ENCODE measurements around the gene CLEC16A.

CLEC16A gene

DNA sequence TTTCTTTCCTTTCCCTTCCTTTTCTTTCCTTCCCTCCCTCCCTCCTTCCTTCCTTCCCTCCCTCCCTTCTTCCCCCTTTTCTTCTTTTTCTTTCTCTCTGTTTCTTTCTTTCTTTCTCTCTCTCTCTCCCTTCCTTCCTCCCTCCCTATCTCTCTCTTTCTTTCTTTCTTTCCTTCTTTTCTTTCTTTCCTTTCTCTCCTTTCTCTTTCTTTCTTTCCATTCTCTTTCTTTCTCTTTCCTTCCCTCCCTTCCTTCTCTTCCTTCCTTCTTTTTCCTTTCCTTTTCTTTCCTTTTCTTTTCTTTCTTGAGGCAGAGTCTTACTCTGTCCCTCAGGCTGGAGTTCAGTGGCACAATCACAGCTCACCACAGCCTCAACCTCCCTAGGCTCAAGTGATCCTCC lies 33.1 kb upstream of the CLEC16A start:
- H3K4me3 ChIP-seq, result no peak overlapping the region
- peaks cover 0 to 6% (median 2%) of the 10 kb centered on the region in 4 donors for H3K4me1 ChIP-seq
- no peaks in the 10 kb centered on the region for H3K9me3 ChIP-seq
- DNase-seq, result no peak
- no peaks in the 10 kb centered on the region for H3K27me3 ChIP-seq
- H3K27ac ChIP-seq, result no peak overlapping the region
- H3K36me3 ChIP-seq, result peaks cover 0 to 4% (median 0%) of the 10 kb centered on the region in 3 donors
- intact Hi-C loops (cut with DNase I; ENCODE audit: low total_unique reads), result loop anchor here (5.0 to 10.0 kb wide), 2 partner anchors 74 to 656 kb away; no protein-coding TSS in a partner anchor
- TF ChIP-seq, protein P1, sequence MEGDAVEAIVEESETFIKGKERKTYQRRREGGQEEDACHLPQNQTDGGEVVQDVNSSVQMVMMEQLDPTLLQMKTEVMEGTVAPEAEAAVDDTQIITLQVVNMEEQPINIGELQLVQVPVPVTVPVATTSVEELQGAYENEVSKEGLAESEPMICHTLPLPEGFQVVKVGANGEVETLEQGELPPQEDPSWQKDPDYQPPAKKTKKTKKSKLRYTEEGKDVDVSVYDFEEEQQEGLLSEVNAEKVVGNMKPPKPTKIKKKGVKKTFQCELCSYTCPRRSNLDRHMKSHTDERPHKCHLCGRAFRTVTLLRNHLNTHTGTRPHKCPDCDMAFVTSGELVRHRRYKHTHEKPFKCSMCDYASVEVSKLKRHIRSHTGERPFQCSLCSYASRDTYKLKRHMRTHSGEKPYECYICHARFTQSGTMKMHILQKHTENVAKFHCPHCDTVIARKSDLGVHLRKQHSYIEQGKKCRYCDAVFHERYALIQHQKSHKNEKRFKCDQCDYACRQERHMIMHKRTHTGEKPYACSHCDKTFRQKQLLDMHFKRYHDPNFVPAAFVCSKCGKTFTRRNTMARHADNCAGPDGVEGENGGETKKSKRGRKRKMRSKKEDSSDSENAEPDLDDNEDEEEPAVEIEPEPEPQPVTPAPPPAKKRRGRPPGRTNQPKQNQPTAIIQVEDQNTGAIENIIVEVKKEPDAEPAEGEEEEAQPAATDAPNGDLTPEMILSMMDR (IDR thresholded peaks at IDR 0.05), result no peak

DNA sequence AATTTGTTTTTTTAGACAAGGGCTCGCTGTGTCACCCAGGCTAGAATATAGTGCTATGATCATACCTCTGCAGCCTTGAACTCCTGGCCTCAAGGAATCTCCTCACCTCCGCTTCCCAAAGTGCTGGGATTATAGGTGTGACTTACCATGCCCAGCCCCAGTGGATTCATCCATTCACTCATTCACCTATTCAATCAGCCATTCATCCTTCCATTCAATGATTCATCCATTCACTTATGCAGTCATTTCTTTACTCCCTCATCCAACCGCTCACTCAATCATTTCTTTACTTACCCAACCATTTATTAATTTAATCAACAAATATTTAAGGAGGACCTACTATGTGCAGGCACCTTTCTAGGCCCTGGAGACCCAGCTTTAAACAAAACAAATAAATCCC lies 27.8 kb upstream of the CLEC16A start:
- Histone ChIP-seq H3K4me1 (peaks cover 0 to 25% (median 15%) of the 10 kb centered on the region in 4 donors), H3K4me3 (no peak overlapping the region), H3K9me3 (no peaks in the 10 kb centered on the region), H3K27me3 (no peaks in the 10 kb centered on the region), H3K36me3 (no peaks in the 10 kb centered on the region), H3K27ac (no peak overlapping the region)
- no peak for DNase-seq
- TF ChIP-seq, protein P1 (IDR thresholded peaks at IDR 0.05), result no peak
- intact Hi-C loops (cut with DNase I; ENCODE audit: low total_unique reads), result loop anchor here (5.0 to 10.0 kb wide), 3 partner anchors 159 to 662 kb away; no protein-coding TSS in a partner anchor

DNA sequence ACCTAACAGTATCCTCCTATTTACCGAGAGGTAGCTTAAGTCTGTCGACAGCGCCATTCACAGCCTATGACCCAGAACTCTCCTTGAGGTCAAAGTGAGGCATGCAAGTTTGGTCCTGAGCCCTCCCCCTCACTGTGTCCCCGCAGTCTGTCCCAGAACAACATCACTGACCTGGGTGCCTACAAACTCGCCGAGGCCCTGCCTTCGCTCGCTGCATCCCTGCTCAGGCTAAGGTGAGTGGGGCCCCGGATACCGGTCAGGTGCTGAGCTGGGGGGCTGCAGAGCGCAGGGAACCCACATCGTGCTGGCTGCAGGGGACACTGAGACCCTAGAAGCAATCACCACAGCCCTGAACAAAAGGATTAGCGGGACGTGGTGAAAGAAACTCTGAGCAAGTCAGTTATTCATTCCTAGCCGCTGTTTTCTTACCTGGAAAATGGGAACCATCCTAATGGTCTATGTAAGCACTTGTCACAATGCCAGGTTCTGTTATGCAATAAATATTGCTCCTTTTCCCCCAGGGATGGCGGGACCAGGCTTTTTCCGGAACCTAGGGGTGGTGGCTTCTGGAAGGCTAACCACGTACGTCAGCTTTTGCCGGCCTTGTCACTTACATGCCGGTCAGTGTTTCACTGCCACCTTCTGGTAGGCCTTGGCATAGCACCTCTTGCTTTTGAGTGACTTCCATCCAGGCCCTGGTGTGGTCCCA lies 25.9 kb upstream of the CLEC16A start:
- Histone ChIP-seq H3K4me1 (peaks cover 0 to 44% (median 34%) of the 10 kb centered on the region in 4 donors), H3K27me3 (no peaks in the 10 kb centered on the region), H3K4me3 (peak overlapping the region in 1 of 2 donors; percentile 5), H3K27ac (peak overlapping the region; percentile 52 to 56), H3K9me3 (no peaks in the 10 kb centered on the region), H3K36me3 (no peaks in the 10 kb centered on the region)
- TF ChIP-seq, protein P1 (IDR thresholded peaks at IDR 0.05), result peak; percentile 92 to 97
- intact Hi-C loops (cut with DNase I; ENCODE audit: low total_unique reads), result loop anchor here (1.0 to 10.0 kb wide), 4 partner anchors 161 to 664 kb away; no protein-coding TSS in a partner anchor
- peak; percentile 99 for DNase-seq

DNA sequence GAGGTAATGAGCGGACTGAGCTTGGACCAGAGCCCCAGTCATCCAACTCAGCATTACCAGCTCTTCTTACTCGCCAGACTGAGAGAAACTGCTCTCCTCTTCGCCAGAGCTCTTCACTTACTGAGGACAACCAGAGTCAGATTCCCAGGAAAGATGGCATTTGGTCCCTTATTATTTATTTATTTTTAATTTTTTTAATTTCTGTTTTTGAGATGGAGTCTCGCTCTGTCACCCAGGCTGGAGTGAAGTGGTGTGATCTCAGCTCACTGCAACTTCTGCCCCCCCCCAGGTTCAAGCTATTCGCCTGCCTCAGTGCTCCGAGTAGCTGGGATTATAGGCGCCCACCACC lies 25.4 kb upstream of the CLEC16A start:
- peaks cover 0 to 50% (median 38%) of the 10 kb centered on the region in 4 donors for H3K4me1 ChIP-seq
- DNase-seq, result no peak
- no peak overlapping the region for H3K4me3 ChIP-seq
- H3K36me3 ChIP-seq, result no peaks in the 10 kb centered on the region
- H3K9me3 ChIP-seq, result no peaks in the 10 kb centered on the region
- H3K27me3 ChIP-seq, result no peaks in the 10 kb centered on the region
- intact Hi-C loops (cut with DNase I; ENCODE audit: low total_unique reads), result loop anchor here (5.0 to 10.0 kb wide), 3 partner anchors 162 to 664 kb away; no protein-coding TSS in a partner anchor
- TF ChIP-seq, protein P1 (IDR thresholded peaks at IDR 0.05), result no peak
- H3K27ac ChIP-seq, result no peak overlapping the region

DNA sequence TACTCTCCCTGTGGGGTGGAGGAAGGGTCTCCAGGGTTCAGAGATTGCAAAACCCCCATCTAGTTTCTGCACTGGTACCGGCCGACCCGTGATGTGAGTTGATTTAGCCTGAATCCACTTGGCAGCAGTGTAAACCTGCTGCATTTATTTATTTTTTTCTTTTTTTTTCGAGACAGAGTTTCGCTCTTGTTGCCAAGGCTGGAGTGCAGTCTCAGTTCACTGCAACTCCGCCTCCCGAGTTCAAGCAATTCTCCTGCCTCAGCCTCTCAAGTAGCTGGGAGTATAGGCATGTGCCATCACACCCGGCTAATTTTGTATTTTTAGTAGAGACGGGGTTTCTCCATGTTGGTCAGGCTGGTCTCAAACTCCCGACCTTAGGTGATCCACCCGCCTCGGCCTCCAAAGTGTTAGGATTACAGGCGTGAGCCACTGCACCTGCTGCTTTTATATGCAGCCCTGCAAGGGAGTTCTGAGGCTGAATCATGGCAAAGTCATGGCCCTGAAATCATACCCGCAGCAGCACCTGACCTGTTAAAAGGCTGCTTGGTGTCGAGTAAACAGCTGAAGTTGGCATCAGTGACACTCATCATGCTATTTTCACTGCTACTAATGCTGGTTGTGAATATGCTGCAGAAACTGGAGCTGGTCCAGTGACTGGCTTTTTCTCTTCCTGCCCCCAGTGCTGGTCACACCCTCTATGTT lies 23.5 kb upstream of the CLEC16A start:
- Histone ChIP-seq H3K27ac (peak overlapping the region in 1 of 2 donors; percentile 59), H3K4me3 (no peak overlapping the region), H3K4me1 (peaks cover 0 to 59% (median 44%) of the 10 kb centered on the region in 4 donors), H3K9me3 (no peaks in the 10 kb centered on the region), H3K36me3 (peaks cover 5 to 17% (median 14%) of the 10 kb centered on the region in 3 donors), H3K27me3 (no peaks in the 10 kb centered on the region)
- no peak for DNase-seq
- intact Hi-C loops (cut with DNase I; ENCODE audit: low total_unique reads), result loop anchor here (5.0 kb wide), 1 partner anchor 404 kb away; no protein-coding TSS in a partner anchor
- TF ChIP-seq, protein P1 (IDR thresholded peaks at IDR 0.05), result no peak

Data from tibial artery (tissue), 4 donors.